GM12874 (cell line): ENCODE results near the gene ELP1.

Experiments
- TF ChIP-seq, protein P1 (sequence below): IDR thresholded peaks from 2 replicates; pipeline ENCODE4 v1.5.1; 2011; ENCODE audit warnings: low read depth, mild to moderate bottlenecking, control low read depth, low read length, moderate library complexity; ENCODE audit not compliant: insufficient read depth

Gene ELP1

DNA sequence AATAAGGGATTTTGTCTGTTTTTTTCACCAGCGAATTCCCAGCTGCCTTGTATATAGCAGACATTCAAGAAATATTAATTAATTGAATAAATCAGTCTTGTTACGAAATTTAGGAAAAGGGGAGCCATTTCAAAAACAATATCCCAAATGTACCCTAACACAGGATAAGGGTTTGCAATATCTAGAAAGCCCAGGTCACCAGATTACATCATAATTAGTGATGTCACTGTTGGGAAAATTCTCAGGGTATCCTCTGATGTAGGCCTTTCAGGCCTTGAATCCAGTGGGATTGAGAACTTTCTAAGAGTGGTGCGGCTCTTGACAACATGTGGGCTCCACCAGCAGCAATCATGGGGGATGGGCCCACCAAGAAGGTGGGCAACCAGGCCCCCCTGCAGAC, 71.9 kb downstream of the ELP1 start, which contains the start of gene ACTL7A:
Gene ACTL7A (plus strand): TSS at position 270 of the 400 bp plus-strand sequence. CDS start 57 bp downstream, at position 327.
- TF ChIP-seq, protein P1, sequence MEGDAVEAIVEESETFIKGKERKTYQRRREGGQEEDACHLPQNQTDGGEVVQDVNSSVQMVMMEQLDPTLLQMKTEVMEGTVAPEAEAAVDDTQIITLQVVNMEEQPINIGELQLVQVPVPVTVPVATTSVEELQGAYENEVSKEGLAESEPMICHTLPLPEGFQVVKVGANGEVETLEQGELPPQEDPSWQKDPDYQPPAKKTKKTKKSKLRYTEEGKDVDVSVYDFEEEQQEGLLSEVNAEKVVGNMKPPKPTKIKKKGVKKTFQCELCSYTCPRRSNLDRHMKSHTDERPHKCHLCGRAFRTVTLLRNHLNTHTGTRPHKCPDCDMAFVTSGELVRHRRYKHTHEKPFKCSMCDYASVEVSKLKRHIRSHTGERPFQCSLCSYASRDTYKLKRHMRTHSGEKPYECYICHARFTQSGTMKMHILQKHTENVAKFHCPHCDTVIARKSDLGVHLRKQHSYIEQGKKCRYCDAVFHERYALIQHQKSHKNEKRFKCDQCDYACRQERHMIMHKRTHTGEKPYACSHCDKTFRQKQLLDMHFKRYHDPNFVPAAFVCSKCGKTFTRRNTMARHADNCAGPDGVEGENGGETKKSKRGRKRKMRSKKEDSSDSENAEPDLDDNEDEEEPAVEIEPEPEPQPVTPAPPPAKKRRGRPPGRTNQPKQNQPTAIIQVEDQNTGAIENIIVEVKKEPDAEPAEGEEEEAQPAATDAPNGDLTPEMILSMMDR = no peak

DNA sequence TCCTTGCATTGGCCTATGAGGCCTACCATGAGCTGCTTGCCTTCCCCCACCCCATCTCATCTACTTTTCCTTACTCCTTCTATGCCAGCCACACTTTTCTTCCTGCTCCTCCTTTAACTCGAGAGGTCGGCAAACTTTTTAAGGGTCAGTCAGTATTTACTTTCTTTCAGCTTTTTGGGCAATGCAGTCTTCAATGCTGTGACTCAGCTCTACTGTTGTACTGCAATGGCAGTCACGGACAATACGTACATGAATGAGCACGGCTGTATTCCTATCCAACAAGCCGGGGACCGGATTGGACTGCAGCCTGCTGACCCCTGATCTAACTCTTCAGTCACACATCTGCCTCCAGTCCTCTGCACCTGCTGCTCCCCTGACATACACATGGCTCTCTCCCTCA, 72.5 kb downstream of the ELP1 start:
- TF ChIP-seq, protein P1 = no peak

DNA sequence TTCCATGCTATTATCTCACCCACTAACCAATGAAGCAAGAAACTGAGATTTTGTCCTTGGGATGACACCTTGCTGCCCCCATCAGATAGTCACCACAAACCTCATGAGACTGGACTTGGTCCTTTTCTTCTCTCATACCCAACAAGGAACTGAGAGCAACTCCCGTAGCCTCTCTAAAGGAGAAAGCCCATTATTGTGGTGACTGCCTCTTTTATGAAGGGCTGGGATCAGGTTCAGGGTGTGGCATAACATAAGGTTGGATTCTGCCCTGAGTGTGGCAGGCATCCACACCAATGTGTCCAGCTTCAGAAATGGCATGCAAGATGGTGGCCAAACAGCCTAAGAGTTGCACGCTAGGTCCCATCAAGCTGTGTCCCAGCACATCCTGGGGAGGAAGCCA, 73.2 kb downstream of the ELP1 start:
- TF ChIP-seq, protein P1 = no peak

DNA sequence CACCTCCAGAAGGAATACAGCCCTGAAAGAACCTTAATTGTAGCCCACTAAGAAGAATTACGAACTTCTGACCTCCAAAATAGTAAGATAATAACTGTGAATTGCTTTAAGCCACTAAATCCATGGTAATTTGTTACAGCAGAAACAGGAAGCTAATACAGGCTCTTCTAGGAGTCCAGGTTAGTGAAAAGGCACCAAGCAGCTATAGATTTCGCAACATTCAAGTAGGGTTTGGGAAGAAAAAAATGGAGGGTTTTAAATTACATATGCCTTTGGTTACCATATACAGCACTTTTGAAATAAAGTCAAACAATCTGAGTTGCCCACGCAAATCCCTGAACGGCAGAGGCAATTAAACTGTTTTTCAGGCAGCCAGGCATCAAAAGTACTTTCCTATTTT, 73.6 kb downstream of the ELP1 start:
- TF ChIP-seq, protein P1 = no peak

DNA sequence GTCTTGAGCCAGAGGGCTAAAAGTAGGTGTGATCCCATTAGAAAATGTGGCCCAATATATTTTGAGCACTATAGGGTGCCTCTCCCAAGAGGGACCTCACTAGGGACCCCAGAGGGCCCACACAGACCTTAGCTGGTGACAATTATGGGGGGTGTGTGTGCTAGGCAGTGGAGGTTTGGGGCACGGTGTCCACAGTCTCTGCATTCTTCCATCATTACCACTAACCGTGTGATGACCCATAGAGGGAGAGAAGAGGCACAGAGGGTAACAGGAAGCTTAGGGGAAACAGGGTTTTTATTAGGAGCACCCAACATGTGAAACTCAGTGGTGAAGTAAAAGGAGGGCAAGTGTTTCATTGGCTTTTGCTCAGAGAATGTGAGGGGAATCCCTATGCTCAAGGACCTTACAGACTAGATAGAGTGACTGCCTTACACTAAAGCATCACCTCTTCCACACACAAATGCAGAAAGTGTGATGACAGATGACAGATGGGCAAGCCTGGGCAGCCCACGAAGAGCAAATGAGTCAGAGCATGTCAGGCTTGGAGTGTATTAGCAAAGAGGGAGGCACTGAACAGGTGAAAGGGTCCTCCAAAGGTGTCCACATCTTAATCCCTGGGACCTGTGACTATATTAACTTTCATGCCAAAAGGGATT, 74.3 kb downstream of the ELP1 start:
- TF ChIP-seq, protein P1 = no peak

DNA sequence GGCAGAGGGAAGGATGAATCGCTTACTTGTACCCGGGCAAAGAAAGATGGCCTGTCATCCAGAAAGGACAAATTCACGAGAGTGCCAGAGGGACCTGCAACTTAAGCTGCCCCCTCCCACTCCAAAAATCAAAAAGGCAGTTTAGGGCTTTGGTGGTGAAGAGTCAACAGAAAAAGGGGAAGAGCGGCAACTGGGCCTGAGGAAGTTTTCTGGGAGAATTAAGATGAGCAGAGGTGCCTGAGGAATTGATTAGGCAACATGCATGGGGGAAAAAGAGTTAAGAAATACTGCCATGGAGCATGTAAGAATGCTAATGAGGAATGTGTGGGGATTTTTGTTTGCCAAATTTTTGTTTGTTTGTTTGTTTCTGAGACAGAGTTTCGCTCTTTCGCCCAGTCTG, 76.4 kb downstream of the ELP1 start:
- TF ChIP-seq, protein P1 = no peak

DNA sequence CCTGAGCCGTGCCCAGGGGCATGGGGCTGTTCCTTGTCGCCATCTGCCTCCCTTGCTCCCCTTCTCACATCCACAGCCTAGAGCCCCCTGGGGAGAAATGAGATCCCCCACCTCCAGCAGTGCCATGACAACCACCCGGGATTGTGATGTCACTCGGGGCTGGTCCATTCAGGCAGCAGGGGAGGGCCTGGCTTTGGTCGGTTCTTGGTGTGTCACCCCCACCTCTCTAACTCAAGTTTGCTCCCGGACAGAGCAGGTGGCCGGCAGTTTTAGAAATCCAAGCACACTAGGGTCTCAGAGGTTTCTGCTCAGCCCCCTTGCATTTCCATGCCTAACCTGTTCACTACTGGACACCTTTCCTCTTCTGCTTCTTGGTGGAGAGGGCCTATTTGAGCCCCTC, 78.0 kb downstream of the ELP1 start, which contains the start of gene ACTL7B:
Gene ACTL7B (minus strand): TSS at position 99 of the 400 bp plus-strand sequence. CDS start 56 bp downstream, at position 43.
- TF ChIP-seq, protein P1 = no peak
